ENCODE data around the gene BMI1. TPM values are rescaled to one million over a fixed set of nuclear protein-coding genes. Genes with fewer than 3 reads are reported as not detected.

The BMI1 gene
- total RNA-seq, 1 experiment from 2014 or later = 6.8 TPM

GRCh38 chr10:22368402-22368801 lies 47.5 kb downstream of the BMI1 start:
- no peaks in the 10 kb centered on the region for H3K36me3 Mint-ChIP-seq (ENCODE audit: insufficient read depth in 1 of 3, low read depth in 3 of 3)
- Histone ChIP-seq H3K4ac (ENCODE audit: low read depth, low read length) (no peak overlapping the region), H4K91ac (ENCODE audit: insufficient read length, low read depth, low read length) (no peak overlapping the region), H3K79me2 (ENCODE audit: insufficient read depth, low read length) (no peaks in the 10 kb centered on the region), H2AFZ (ENCODE audit: low read length) (no peak overlapping the region), H3K9ac (ENCODE audit: extremely low read depth, insufficient read length, low read length) (no peak overlapping the region), H3K4me1 (ENCODE audit: insufficient read depth, low read length) (no peaks in the 10 kb centered on the region), H3K23me2 (ENCODE audit: insufficient read length, low read depth, low read length, poor library complexity, severe bottlenecking) (no peaks in the 10 kb centered on the region), H2BK12ac (ENCODE audit: insufficient read length, low read depth, low read length) (no peak overlapping the region), H3K27me3 (ENCODE audit: insufficient read depth, low read length) (no peaks in the 10 kb centered on the region), H4K5ac (ENCODE audit: insufficient read length, low read depth, low read length) (no peak overlapping the region), H3T11ph (ENCODE audit: low read length) (no peak overlapping the region), H3K18ac (ENCODE audit: insufficient read length, low read depth, low read length) (no peak overlapping the region), H2AK5ac (ENCODE audit: insufficient read length, low read length) (no peak overlapping the region), H3K4me2 (ENCODE audit: insufficient read depth, insufficient read length, low read length) (no peak overlapping the region), H4K20me1 (ENCODE audit: control insufficient read depth, insufficient read depth, insufficient read length) (no peaks in the 10 kb centered on the region), H3K14ac (ENCODE audit: insufficient read depth, low read length) (no peak overlapping the region), H4K8ac (replicated peaks; ENCODE audit: insufficient read length, low read depth, low read length) (no peak overlapping the region), H3K9me3 (ENCODE audit: control insufficient read depth, low read depth, low read length) (no peaks in the 10 kb centered on the region), H3K23ac (ENCODE audit: insufficient read length, low read depth, low read length) (no peak overlapping the region), H2BK120ac (ENCODE audit: low read depth, low read length, poor library complexity, severe bottlenecking) (no peak overlapping the region), H2BK20ac (ENCODE audit: low read depth, low read length, poor library complexity, severe bottlenecking) (no peak overlapping the region), H3K56ac (ENCODE audit: insufficient read length, low read depth, low read length) (no peak overlapping the region), H2BK15ac (ENCODE audit: low read depth, low read length) (no peak overlapping the region), H2BK5ac (ENCODE audit: insufficient read length, low read length) (no peak overlapping the region), H3K27ac (ENCODE audit: insufficient read length, low read depth, low read length) (no peak overlapping the region), H3K79me1 (ENCODE audit: insufficient read depth, low read depth, low read length, poor library complexity, severe bottlenecking) (no peaks in the 10 kb centered on the region)
- no peaks in the 10 kb centered on the region; the same call in 1 of the 2 replicates for H3K27me3 Mint-ChIP-seq (ENCODE audit: low read depth)
- no peak for TF ChIP-seq CTCF (conservative IDR thresholded peaks at IDR 0.05)
- whole genome bisulfite sequencing (ENCODE audit: extremely low coverage, insufficient read length, low lambda C conversion rate) = no CpG with 5 or more reads among the region's 4 CpGs
- H3K4me3 Mint-ChIP-seq = no peak overlapping the region
- H3K27ac Mint-ChIP-seq = no peak overlapping the region
- no peak for DNase-seq
- H3K4me1 Mint-ChIP-seq = no peaks in the 10 kb centered on the region
- H3K9me3 Mint-ChIP-seq = no peaks in the 10 kb centered on the region
